Measurements from ENCODE around the gene VTI1B. TPM values are rescaled to one million over a fixed set of nuclear protein-coding genes. Genes with fewer than 3 reads are reported as not detected.

The VTI1B gene
- total RNA-seq, 8 experiments from 2014 or later: 48.8 to 90.4 (median 63.4) TPM

Other genes with a start within 250 kb of the VTI1B start
- 10 to 100 TPM in 1 of 8 experiments, 1 to 10 TPM in 3, under 1 TPM in 4; 0.38 to 13.3 (median 0.93) TPM for gene TMEM229B, start 185.9 kb downstream of the VTI1B start, total RNA-seq
- 10 to 100 TPM in 1 of 8 experiments, 1 to 10 TPM in 7; 1.2 to 11.2 (median 6.0) TPM for gene PLEKHH1, start 141.3 kb downstream of the VTI1B start, total RNA-seq
- 10 to 100 TPM; 14.1 to 39.2 (median 28.4) TPM for gene PIGH, start 74.4 kb downstream of the VTI1B start, total RNA-seq
- gene ARG2, start 54.7 kb downstream of the VTI1B start, total RNA-seq: 10 to 100 TPM in 5 of 8 experiments, 1 to 10 TPM in 3; 1.4 to 46.3 (median 17.4) TPM
- gene RDH11, start 21.1 kb upstream of the VTI1B start, total RNA-seq: 10 to 100 TPM; 60.9 to 89.8 (median 71.0) TPM
- gene RDH12, start 27.3 kb upstream of the VTI1B start, total RNA-seq: 1 to 10 TPM in 1 of 8 experiments, under 1 TPM in 3, not detected in 4; 0.19 to 4.2 (median 0.22) TPM
- 10 to 100 TPM in 7 of 8 experiments, 1 to 10 TPM in 1; 6.8 to 26.5 (median 13.1) TPM for gene ZFYVE26, start 142.0 kb upstream of the VTI1B start, total RNA-seq
- gene RAD51B, start 145.1 kb upstream of the VTI1B start, total RNA-seq: 10 to 100 TPM in 6 of 8 experiments, 1 to 10 TPM in 2; 5.4 to 37.7 (median 11.0) TPM